ENCODE measurements around the gene PACRG. TPM values are rescaled to one million over a fixed set of nuclear protein-coding genes. Genes with fewer than 3 reads are reported as not detected.

Gene PACRG
- total and polyA plus RNA-seq, 2 of the 4 experiments (the other 2 are of a cell fraction) = not detected

GRCh38 chr6:162887981-162888689 is 160.4 kb downstream of the PACRG start:
- dilution Hi-C loops (cut with HindIII; ENCODE audit: low sequenced_read_pairs, unreplicated experiment) = no loop called here
- Histone ChIP-seq H3K36me3 (ENCODE audit: control insufficient read depth, insufficient read depth, low read length) (no peaks in the 10 kb centered on the region), H2AK9ac (replicated peaks; ENCODE audit: low read depth, low read length, poor library complexity) (no peak overlapping the region), H3K4me3 (ENCODE audit: insufficient read depth, low read depth, low read length) (no peak overlapping the region), H3K27ac (ENCODE audit: insufficient read depth, low read length) (no peak overlapping the region), H4K5ac (ENCODE audit: low read depth, low read length) (no peak overlapping the region), H3K14ac (replicated peaks; ENCODE audit: low read depth, low read length) (no peak overlapping the region), H3K56ac (ENCODE audit: extremely low read depth, insufficient read depth, low read length) (no peak overlapping the region), H3K4me2 (ENCODE audit: low read depth, low read length) (no peak overlapping the region), H3K23ac (ENCODE audit: low read depth, low read length) (no peak overlapping the region), H2BK15ac (ENCODE audit: low read depth, low read length) (no peak overlapping the region), H3K9me3 (ENCODE audit: control insufficient read depth, insufficient read depth, low read length) (peaks cover 27% of the 10 kb centered on the region), H2BK5ac (ENCODE audit: low read depth, low read length, poor library complexity, severe bottlenecking) (no peak overlapping the region), H3K27me3 (ENCODE audit: control insufficient read depth, insufficient read depth, low read length) (no peaks in the 10 kb centered on the region), H4K20me1 (ENCODE audit: insufficient read depth, low read length) (no peaks in the 10 kb centered on the region), H3K9ac (ENCODE audit: low read depth, low read length) (no peak overlapping the region), H2BK20ac (ENCODE audit: low read depth, low read length) (no peak overlapping the region), H3K4me1 (ENCODE audit: control insufficient read depth, insufficient read depth, low read length) (no peaks in the 10 kb centered on the region), H3K79me1 (ENCODE audit: low read depth in 1 of 2, low read length in 2 of 2) (no peaks in the 10 kb centered on the region), H4K8ac (ENCODE audit: low read depth in 2 of 2, low read length in 2 of 2) (no peak overlapping the region), H2BK120ac (ENCODE audit: low read depth, low read length) (no peak overlapping the region), H4K91ac (ENCODE audit: insufficient read depth, low read depth, low read length) (no peak overlapping the region), H3K4ac (ENCODE audit: low read depth, low read length) (no peak overlapping the region), H3K9me1 (ENCODE audit: insufficient read depth, low read length) (no peaks in the 10 kb centered on the region), H3K18ac (ENCODE audit: low read depth, low read length) (no peak overlapping the region), H2AK5ac (ENCODE audit: low read depth, low read length) (no peak overlapping the region), H2AFZ (replicated peaks; ENCODE audit: low read length, poor library complexity) (no peak overlapping the region)
- BruUV-seq (replicated peaks) = no TSS peak
- intact Hi-C loops (cut with micrococcal nuclease) = no loop called here
- ChIA-PET POLR2A (ENCODE audit: unreplicated experiment) (no interaction called here), CTCF (no interaction called here)
- ATAC-seq (ENCODE audit: low read depth) (no peak), DNase-seq (no peak)
- TF ChIP-seq SMC3 (IDR thresholded peaks at IDR 0.05; ENCODE audit: low read depth, low read length) (no peak), CTCF (conservative IDR thresholded peaks at IDR 0.05; ENCODE audit: low read depth, low read length) (no peak), NFE2L2 (IDR thresholded peaks at IDR 0.05; ENCODE audit: low read depth, low read length) (no peak), RAD21 (IDR thresholded peaks at IDR 0.05; ENCODE audit: low read length) (no peak), CHD1 (IDR thresholded peaks at IDR 0.05; ENCODE audit: low read depth, low read length) (no peak), MAZ (IDR thresholded peaks at IDR 0.05; ENCODE audit: borderline replicate concordance, low read depth, low read length) (no peak), RCOR1 (IDR thresholded peaks at IDR 0.05; ENCODE audit: insufficient replicate concordance, low read length) (no peak), CEBPB (IDR thresholded peaks at IDR 0.05; ENCODE audit: low read depth, low read length) (no peak), USF2 (IDR thresholded peaks at IDR 0.05; ENCODE audit: low read depth, low read length) (no peak), RFX5 (IDR thresholded peaks at IDR 0.05; ENCODE audit: low read depth, low read length) (no peak), MAFK (IDR thresholded peaks at IDR 0.05; ENCODE audit: low read depth, low read length) (no peak), ELK1 (IDR thresholded peaks at IDR 0.05; ENCODE audit: borderline replicate concordance, low read depth, low read length) (no peak), FOS (IDR thresholded peaks at IDR 0.05; ENCODE audit: low read depth, low read length) (no peak), BHLHE40 (IDR thresholded peaks at IDR 0.05; ENCODE audit: low read depth, low read length) (no peak), MXI1 (IDR thresholded peaks at IDR 0.05; ENCODE audit: borderline replicate concordance, low read depth, low read length) (no peak), POLR2A (IDR thresholded peaks at IDR 0.05; ENCODE audit: low read depth, low read length) (no peak)
- WGBS, 2 experiments (ENCODE audit: extremely low coverage in 2 of 2, insufficient read length in 1 of 2) = 75% methylated on average over 5 of the region's 15 CpGs; no CpG with 5 or more reads in 1 of the 2 experiments
- in situ Hi-C loops (cut with MboI; ENCODE audit: low sequenced_read_pairs) = no loop called here
